GM19351 (cell line): ENCODE data around the gene LMX1B.
"Not testable (repeated sequence)": the region's sequence is repeated elsewhere in the genome, so short reads cannot be mapped to it uniquely, and the experiment has no call there.

Source experiments
- ATAC-seq: cut with Tn5 transposase; IDR thresholded peaks from one replicate; pipeline ENCODE4 v1.9.1; 2021; ENCODE audit warnings: mild to moderate bottlenecking, moderate library complexity; ENCODE audit not compliant: unreplicated experiment

The LMX1B gene

GRCh38 chr9:126705767-126706697 lies 92.3 kb downstream of the LMX1B start:
- no peak for ATAC-seq

GRCh38 chr9:126706698-126707053 lies 92.9 kb downstream of the LMX1B start:
- ATAC-seq: no peak

DNA sequence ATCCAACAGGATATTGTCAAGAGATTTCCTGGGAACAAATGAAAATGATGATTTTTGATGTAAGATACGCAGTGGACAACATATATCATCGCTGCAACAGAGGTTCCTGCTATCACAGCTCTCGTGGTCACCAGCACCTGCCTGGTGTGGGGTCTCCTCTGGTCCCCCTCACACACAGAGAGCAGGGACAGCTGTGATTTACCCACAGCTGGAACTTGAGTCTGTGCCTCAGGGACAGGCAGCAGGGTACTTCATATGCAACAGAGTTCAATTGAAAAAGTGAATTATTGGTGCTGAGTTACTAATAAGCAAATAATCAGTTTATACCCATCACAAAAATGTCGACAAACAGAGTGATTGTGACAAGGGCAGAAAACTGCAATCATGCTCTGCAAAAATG lies 93.4 kb downstream of the LMX1B start:
- no peak for ATAC-seq

DNA sequence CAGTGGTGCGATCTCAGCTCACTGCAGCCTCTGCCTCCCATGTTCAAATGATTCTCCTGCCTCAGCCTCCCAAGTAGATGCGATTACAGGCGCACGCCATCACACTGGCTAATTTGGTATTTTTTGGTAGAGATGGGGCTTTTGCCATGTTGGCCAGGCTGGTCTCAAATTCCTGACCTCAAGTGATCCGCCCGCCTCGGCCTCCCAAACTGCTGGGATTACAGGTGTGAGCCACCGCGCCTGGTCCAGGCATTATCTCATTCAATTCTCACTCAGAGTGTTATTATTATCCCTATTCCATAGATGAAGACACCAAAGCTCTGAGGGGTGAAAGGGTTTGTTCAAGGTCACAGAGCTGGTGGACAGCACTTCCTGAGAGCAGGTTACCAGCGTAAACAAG lies 94.0 kb downstream of the LMX1B start:
- ATAC-seq: not testable (repeated sequence)

DNA sequence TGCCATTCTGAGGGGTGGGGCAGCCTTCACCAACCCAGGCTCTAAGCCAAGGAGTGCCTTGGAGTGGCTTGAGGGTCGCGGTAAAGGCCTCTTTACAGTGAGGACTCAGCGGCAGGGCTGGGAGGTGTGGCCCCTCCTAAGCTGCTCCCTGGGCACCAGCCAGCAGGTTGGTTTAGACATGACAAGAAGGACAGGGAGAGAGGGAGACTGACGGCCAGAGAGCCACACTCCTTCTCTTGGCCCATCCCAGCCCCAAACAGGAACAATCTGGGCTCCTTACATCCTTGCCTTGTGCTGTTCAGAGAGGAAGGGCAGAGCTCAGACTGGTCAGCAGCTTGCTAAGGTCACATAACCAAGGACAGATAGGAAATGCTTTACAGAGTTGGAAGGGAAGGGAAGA lies 94.5 kb downstream of the LMX1B start:
- no peak for ATAC-seq

- no peak for ATAC-seq
Measured at GRCh38 chr9:126709241-126709640, 95.5 kb downstream of the LMX1B start.

- ATAC-seq: no peak
Measured at GRCh38 chr9:126715382-126715781, 101.7 kb downstream of the LMX1B start.

DNA sequence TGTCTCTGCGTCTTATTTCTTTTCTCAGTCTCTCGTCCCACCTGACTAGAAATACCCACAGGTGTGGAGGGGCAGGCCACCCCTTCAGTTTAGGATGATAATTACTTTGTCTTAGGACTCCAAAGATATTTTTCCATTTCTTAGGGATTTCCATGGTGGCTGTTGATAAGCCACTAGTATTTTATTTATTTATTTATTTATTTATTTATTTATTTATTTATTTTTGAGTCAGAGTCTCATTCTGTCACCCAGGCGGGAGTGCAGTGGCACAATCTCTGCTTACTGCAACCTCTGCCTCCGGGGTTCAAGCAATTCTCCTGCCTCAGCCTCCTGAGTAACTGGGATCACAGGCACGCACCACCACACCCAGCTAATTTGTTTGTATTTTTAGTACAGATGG lies 103.7 kb downstream of the LMX1B start:
- ATAC-seq: not testable (repeated sequence)

GRCh38 chr9:126719618-126720031 lies 105.9 kb downstream of the LMX1B start:
- ATAC-seq: peak; percentile 37

GRCh38 chr9:126720036-126720435 lies 106.3 kb downstream of the LMX1B start:
- ATAC-seq: no peak

DNA sequence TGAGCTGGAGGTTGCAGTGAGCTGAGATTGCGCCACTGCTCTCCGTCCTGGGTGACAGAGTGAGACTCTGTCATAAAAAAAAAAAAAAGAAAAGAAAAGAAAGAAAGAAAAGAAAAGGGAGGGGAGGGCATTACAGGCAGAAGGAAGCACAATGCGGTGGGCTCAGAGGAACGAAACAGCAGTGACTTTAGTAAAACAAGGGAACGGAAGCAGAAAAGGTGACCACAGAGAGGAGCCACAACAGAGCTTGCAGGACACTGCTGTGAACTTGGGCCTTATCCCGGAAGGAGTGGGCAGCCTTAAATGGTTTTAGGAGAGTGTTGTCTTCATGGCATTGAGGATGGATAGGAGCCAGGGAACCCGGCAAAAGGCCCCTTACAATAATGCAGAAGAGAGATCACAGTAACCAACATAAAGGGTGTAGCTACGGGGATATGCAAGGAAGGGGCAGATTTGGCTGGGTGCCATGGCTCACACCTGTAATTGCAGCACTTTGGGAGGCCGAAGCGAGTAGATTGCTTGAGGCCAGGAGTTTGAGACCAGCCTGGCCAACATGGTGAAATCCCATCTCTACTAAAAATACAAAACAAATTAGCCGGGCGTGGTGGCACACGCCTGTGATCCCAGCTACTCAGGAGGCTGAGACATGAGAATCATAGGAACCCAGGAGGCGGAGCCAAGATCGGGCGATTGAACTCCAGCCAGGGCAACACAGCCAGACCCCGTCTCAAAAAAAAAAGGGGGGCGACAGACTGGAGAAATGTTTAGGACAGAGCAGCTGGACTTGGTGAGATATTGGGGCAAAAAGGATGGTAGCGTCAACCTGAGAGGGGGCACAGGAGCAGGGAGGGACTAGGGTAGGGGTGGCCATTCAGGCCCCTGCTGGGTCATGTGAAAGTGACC lies 107.2 kb downstream of the LMX1B start:
- no peak for ATAC-seq

- no peak for ATAC-seq
Measured at GRCh38 chr9:126721564-126721981, 107.8 kb downstream of the LMX1B start.

DNA sequence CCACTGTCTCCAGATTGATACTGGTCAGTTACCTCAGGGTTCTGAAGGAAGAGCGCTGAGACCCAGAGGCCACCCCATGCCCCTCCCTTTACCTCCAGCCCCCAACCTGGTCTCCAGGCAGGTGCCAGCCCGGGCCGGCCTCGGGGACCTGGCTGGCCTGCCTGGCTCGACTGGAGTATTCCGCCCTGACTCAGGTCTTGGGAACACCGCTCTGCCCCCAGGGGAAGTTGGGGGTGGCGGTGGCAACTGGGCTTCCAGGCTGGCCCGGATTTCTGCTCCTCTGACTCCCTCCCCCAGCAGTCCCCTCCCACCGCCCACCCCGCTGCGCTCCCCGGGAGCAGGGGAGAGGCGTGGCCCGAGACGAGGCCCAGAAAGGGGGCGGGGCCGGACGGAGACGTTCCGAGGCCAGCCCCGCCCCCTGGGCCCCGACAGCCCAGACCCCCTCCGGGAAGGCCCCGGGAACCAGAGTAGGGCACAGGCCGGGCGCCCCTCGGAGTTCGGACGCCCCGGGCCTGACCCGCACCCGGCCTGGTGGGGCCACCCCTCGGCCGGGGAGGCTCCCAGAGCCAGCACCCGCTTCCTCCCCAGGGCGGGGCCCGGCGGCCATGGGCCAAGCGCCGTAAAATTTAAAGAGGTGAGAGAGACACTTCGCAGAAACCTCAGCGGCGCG lies 108.7 kb downstream of the LMX1B start:
- peak; percentile 73 for ATAC-seq

DNA sequence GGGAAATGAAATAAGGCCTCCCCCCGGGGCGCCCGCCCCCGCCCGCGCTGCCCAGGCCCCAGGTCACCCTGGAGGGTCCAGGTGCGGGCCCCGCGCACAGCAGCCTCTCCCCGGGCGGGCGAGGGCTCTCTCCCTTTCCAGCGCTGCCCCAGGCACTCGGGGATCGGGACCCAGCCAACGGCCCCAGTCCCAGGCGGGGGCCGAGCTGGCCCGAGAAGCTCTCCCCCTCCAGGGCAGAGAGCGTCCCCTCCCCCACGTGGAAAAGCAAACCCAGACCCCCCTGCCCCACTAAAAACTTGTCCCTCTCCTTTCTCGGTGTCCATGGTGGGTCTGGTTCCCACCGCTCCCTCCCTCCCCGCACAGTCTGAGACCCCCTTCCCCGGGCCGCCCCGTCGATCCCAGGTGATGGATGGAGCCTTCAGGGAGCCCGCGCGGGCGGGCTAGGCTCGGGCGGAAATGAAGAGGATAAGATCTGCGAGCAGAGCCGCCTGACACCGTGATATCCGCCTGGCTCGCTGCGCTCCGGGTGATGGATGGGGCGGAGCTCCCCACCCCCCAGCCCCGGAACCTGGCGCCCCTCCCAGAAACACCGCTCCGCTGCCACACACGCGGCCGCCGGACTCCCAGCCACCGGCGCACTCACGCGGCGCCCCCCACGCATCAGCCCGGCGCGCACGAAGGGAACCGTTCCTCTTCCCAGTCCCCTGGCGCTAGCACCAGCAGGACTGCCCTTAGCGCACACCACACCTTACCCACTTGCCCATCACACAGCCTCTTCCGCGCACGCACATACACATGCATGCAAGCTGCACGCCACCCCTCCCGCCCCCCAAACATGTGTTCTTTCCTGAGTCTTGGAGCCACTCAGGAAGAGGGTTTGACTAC lies 109.4 kb downstream of the LMX1B start:
- peak; percentile 41 for ATAC-seq

DNA sequence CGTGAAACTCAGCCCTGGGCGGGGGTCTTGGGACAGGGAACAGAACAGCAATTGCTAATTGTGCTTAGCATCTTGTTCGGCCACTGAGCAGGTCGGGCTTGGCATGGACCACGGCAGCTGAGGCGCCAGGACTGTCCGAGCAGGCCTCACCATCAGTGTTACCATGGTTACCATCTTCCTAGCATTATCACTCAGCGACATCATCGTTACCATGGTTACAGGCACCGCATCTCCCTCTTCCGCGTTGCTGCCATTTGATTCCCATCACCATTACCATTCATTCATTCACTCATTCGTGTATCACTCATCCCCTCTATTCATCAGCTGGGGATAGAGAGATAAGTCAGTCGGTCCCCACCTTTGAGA lies 110.1 kb downstream of the LMX1B start:
- ATAC-seq: no peak

DNA sequence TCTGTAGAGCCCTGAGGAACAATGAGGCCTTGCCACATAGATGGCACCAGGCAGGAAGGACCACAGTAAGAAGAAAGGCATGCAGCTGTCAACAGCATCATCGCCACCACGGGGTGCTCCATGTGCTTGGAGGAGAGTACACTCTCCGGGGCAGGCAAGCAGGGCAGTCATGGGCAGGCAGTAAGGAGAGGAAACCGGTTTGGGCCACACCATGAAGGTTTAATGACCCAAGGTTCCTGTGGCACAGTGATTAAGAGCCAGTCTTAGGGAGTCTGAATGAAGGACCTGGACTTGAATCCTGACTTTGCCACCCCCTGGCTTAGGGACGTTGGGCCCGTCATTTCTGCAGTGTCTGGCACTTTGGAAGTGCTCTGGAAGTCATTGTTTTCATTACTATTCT lies 110.5 kb downstream of the LMX1B start:
- ATAC-seq: no peak

- not testable (repeated sequence) for ATAC-seq
Measured at GRCh38 chr9:126725485-126725884, 111.8 kb downstream of the LMX1B start.

DNA sequence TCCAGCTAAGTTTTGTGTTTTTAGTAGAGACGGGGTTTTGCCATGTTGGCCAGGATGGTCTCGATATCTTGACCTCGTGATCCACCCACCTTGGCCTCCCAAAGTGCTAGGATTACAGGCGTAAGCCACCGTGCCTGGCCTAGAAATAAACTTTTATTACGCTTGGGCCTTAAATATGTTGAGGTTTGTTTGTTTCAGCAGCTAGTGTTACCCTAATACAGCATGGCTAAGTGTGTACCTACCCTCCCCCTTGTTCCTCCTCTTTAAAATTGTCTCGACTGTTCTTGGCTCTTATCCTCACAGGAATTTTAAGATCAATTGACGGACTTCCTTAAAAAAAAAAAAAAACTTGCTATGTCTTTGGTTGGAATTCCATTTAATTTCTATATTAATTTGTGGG lies 114.5 kb downstream of the LMX1B start:
- ATAC-seq: not testable (repeated sequence)

GRCh38 chr9:126730592-126730991 lies 116.9 kb downstream of the LMX1B start:
- not testable (repeated sequence) for ATAC-seq

DNA sequence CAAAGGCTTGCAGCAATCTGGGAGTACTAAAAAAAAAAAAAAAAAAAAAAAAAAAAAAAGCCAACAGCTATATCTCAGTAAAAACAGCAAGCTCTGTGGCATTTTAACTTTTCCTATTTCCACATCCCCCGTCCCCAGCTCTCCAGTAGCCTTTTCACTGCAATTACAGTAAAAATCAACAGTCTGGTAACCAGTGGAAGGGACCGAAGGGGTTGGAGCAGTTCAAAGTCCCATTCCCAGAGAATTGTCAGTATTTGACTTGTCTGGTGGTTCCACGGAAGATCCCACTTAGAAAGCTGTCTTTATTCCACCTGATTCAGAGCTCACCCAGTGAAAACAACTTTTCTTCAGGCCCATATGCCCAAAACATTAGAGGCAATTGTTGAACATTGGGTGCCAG lies 119.3 kb downstream of the LMX1B start:
- no peak for ATAC-seq
